GM12878 (cell line): Measurements from ENCODE around the gene TCERG1L. TPM values are rescaled to one million over a fixed set of nuclear protein-coding genes. Genes with fewer than 3 reads are reported as not detected.

Source experiments
- ATAC-seq: fragments of 200-7000 bp; cut with Tn5 transposase; 3 replicates; pipeline ENCODE4 v1.9.1; 2020; ENCODE audit warnings: mild to moderate bottlenecking, moderate library complexity
- BruUV-seq: library from RNA; stranded (reverse); fragments of 400-500 nt; replicated peaks from 2 replicates; lab custom pipeline; 2021; lab: Mats Ljungman, UMichigan
- CTCF ChIA-PET: fragments of 300-600 bp; sonication (Branson Sonifier 250); formaldehyde crosslinking; extraction: SDS; loops from one replicate; lab custom pipeline; 2021; ENCODE audit warnings: inconsistent platforms; lab: Yijun Ruan, JAX
- POLR2A ChIA-PET: fragments of 350-600 bp; formaldehyde crosslinking; extraction: SDS; loops from one replicate; lab custom pipeline; 2021; ENCODE audit warnings: inconsistent platforms; lab: Charles Lee
- RAD21 ChIA-PET: fragments of 300-600 bp; sonication (Branson Sonifier 250); formaldehyde crosslinking; loops from one replicate; lab custom pipeline; 2023; ENCODE audit warnings: antibody characterized with exemption; ENCODE audit not compliant: unreplicated experiment; lab: Charles Lee
- SMC1A ChIA-PET: fragments of 300-600 bp; sonication (Branson Sonifier 250); formaldehyde crosslinking; loops from one replicate; lab custom pipeline; 2023; ENCODE audit not compliant: unreplicated experiment, uncharacterized antibody; lab: Charles Lee
- DNase-seq: peaks from one replicate; pipeline ENCODE4 v3.0.0-alpha.2; 2011; ENCODE audit warnings: low read depth, low spot score
- FAIRE-seq: peaks from 3 replicates; lab custom pipeline; 2011; peaks lifted over from hg19 to GRCh38; lab: Jason Lieb, UNC
- H2AFZ ChIP-seq: 2 replicates; pipeline ENCODE4 v1.6.0; 2011; ENCODE audit warnings: low read depth, low read length, control low read depth; ENCODE audit not compliant: control insufficient read depth
- H3K27ac ChIP-seq: 2 replicates; pipeline ENCODE4 v1.5.1; 2011; ENCODE audit warnings: control low read depth; ENCODE audit not compliant: control insufficient read depth, insufficient read depth
- H3K27me3 ChIP-seq, 2 experiments: replicated peaks in 1 of 2; 2 replicates each; pipeline versions ENCODE4 v1.6.0 to v1.6.1; 2011; ENCODE audit warnings: low read length in 1 of 2; ENCODE audit not compliant: control insufficient read depth in 2 of 2, insufficient read depth in 2 of 2
- H3K36me3 ChIP-seq, 2 experiments: 2 replicates each; pipeline ENCODE4 v1.5.1; 2011; ENCODE audit warnings: low read length in 1 of 2; ENCODE audit not compliant: control insufficient read depth in 2 of 2, insufficient read depth in 2 of 2
- H3K4me1 ChIP-seq: 2 replicates; pipeline ENCODE4 v1.6.1; 2011; ENCODE audit warnings: mild to moderate bottlenecking, low read length, moderate library complexity, mixed read lengths; ENCODE audit not compliant: control insufficient read depth, insufficient read depth
- H3K4me2 ChIP-seq: 2 replicates; pipeline ENCODE4 v1.6.0; 2011; ENCODE audit warnings: control low read depth; ENCODE audit not compliant: control insufficient read depth, insufficient read depth
- H3K4me3 ChIP-seq: fragments of 200-600 bp; sonication (generic); 2 replicates; pipeline ENCODE4 v1.5.1; 2016
- H3K79me2 ChIP-seq: 2 replicates; pipeline ENCODE4 v1.6.0; 2011; ENCODE audit warnings: low read length; ENCODE audit not compliant: control insufficient read depth, insufficient read depth
- H3K9ac ChIP-seq: 2 replicates; pipeline ENCODE4 v1.8.0; 2011; ENCODE audit warnings: low read length, control low read depth, mixed read lengths; ENCODE audit not compliant: control insufficient read depth, insufficient read depth
- H3K9me3 ChIP-seq: replicated peaks from 3 replicates; pipeline ENCODE4 v1.5.1; 2011; ENCODE audit warnings: mild to moderate bottlenecking, low read length; ENCODE audit not compliant: control insufficient read depth, insufficient read depth
- H4K20me1 ChIP-seq: 2 replicates; pipeline ENCODE4 v1.6.0; 2011; ENCODE audit not compliant: control insufficient read depth, insufficient read depth
- BACH1 ChIP-seq: fragments of 450-650 bp; IDR thresholded peaks from 2 replicates; pipeline ENCODE4 v1.6.1; 2017; ENCODE audit warnings: mild to moderate bottlenecking, borderline replicate concordance
- BHLHE40 ChIP-seq, 2 experiments: fragments of 450-650 bp in 1 of 2; IDR thresholded peaks; 2 replicates each; pipeline ENCODE4 v1.6.1; 2011 to 2017; ENCODE audit warnings: low read depth in 2 of 2, borderline replicate concordance in 1 of 2, improper control_type of control experiment in 1 of 2, low read length in 1 of 2, mild to moderate bottlenecking in 1 of 2
- BMI1 ChIP-seq: fragments of 450-650 bp; IDR thresholded peaks from 2 replicates; pipeline ENCODE4 v1.6.1; 2016; ENCODE audit warnings: mild to moderate bottlenecking, moderate library complexity, borderline replicate concordance
- BRCA1 ChIP-seq: IDR thresholded peaks from 2 replicates; pipeline ENCODE4 v1.6.1; 2011; ENCODE audit warnings: low read depth, low read length, improper control_type of control experiment
- CREM ChIP-seq: IDR thresholded peaks from 2 replicates; pipeline ENCODE4 v1.6.1; 2014; ENCODE audit warnings: antibody characterized with exemption, low read depth
- HDAC6 ChIP-seq: fragments of 200-600 bp; sonication (generic); IDR thresholded peaks from one replicate; pipeline ENCODE4 v1.8.0; 2017; ENCODE audit warnings: antibody characterized with exemption; ENCODE audit not compliant: unreplicated experiment
- IRF4 ChIP-seq: IDR thresholded peaks from 2 replicates; pipeline ENCODE4 v1.6.1; 2011; ENCODE audit warnings: low read depth, low read length
- JUND ChIP-seq: IDR thresholded peaks from 2 replicates; pipeline ENCODE4 v1.6.1; 2012; ENCODE audit warnings: low read depth, mild to moderate bottlenecking, low read length, improper control_type of control experiment, moderate library complexity
- KLF5 ChIP-seq: fragments of 450-650 bp; IDR thresholded peaks from 2 replicates; pipeline ENCODE4 v1.6.1; 2014; ENCODE audit warnings: mild to moderate bottlenecking; ENCODE audit not compliant: partially characterized antibody
- MEF2B ChIP-seq: fragments of 450-650 bp; IDR thresholded peaks from 2 replicates; pipeline ENCODE4 v1.6.1; 2018; ENCODE audit warnings: mild to moderate bottlenecking, moderate library complexity; ENCODE audit not compliant: partially characterized antibody, poor library complexity, severe bottlenecking
- POU2F2 ChIP-seq: IDR thresholded peaks from 3 replicates; pipeline ENCODE4 v1.6.1; 2011; ENCODE audit warnings: low read depth, mild to moderate bottlenecking, low read length, borderline replicate concordance
- RAD21 ChIP-seq: IDR thresholded peaks from 2 replicates; pipeline ENCODE4 v1.6.1; 2011; ENCODE audit warnings: mild to moderate bottlenecking, low read depth, low read length, moderate library complexity; ENCODE audit not compliant: insufficient read depth
- RBBP5 ChIP-seq: fragments of 200-600 bp; sonication (generic); conservative IDR thresholded peaks from 2 replicates; pipeline ENCODE4 v1.6.1; 2016
- SUPT20H ChIP-seq: IDR thresholded peaks from 2 replicates; pipeline ENCODE4 v1.6.1; 2011; ENCODE audit warnings: low read depth, mild to moderate bottlenecking, low read length, moderate library complexity, borderline replicate concordance; ENCODE audit not compliant: control insufficient read depth
- TAF1 ChIP-seq: IDR thresholded peaks from 2 replicates; pipeline ENCODE4 v1.6.1; 2011; ENCODE audit warnings: mild to moderate bottlenecking, low read depth, low read length, borderline replicate concordance
- WRNIP1 ChIP-seq: IDR thresholded peaks from 2 replicates; pipeline ENCODE4 v1.6.1; 2011; ENCODE audit warnings: low read depth, low read length, improper control_type of control experiment, borderline replicate concordance
- WGBS: methylation state at CpG from one replicate; pipeline ENCODE4 v1.1.6; 2016; ENCODE audit warnings: low lambda C conversion rate; ENCODE audit not compliant: insufficient replicate concordance, insufficient coverage; ENCODE audit errors: missing lambda C conversion rate; 5-methylcytosine and 5-hydroxymethylcytosine counted together
- in situ Hi-C: fragments of 300-500 bp; cut with MboI; formaldehyde crosslinking; loops from 9 replicates; pipeline ENCODE4 v1.14.3; 2018; ENCODE audit warnings: mixed read lengths
- intact Hi-C: fragments of 100-400 bp; cut with micrococcal nuclease; formaldehyde crosslinking; loops from one replicate; pipeline ENCODE4 v1.14.2; 2022; ENCODE audit not compliant: unreplicated experiment
- polyA plus RNA-seq, 11 experiments: library from polyadenylated mRNA; depleted of rRNA in 4 of 11; unstranded in 6 of 11; stranded (reverse) in 5 of 11; fragments of >200 nt; fragmentation: Nextera tagmentation in 4 of 11; fragmentation: Illumina TruSeq in 1 of 11; extraction: Ambion mirVana in 4 of 11; extraction: Trizol in 1 of 11; gene quantifications; 1 replicate in 1 of 11; 2 replicates in 10 of 11; pipeline versions ENCODE4 v1.2.1 to v1.2.3, GENCODE V29; 2011 to 2016; ENCODE audit warnings: inconsistent platforms in 2 of 11, missing spikeins in 2 of 11, low read depth in 1 of 11
- total RNA-seq, 4 experiments: library from RNA; depleted of rRNA in 3 of 4; stranded (reverse); fragments of >200 nt in 3 of 4; fragmentation: Illumina TruSeq in 1 of 4; extraction: Trizol in 1 of 4; gene quantifications; 2 replicates each; pipeline versions ENCODE4 v1.2.1 to v1.2.3, GENCODE V29; 2013 to 2021
- TF ChIP-seq, protein P1 (sequence below): fragments of 450-650 bp; formaldehyde crosslinking; IDR thresholded peaks from 2 replicates; pipeline ENCODE4 v1.4.0; 2020; ENCODE audit warnings: mild to moderate bottlenecking, moderate library complexity
- TF ChIP-seq, protein P2 (sequence below): fragments of 450-650 bp; IDR thresholded peaks from 2 replicates; pipeline ENCODE4 v1.6.1; 2017; ENCODE audit warnings: mild to moderate bottlenecking, low read depth, inconsistent platforms; ENCODE audit not compliant: poor library complexity, severe bottlenecking

TCERG1L gene
- total and polyA plus RNA-seq, 10 of the 15 experiments (the other 5 are each of a cell fraction or from before 2014, with no cell fraction given): not detected

DNA sequence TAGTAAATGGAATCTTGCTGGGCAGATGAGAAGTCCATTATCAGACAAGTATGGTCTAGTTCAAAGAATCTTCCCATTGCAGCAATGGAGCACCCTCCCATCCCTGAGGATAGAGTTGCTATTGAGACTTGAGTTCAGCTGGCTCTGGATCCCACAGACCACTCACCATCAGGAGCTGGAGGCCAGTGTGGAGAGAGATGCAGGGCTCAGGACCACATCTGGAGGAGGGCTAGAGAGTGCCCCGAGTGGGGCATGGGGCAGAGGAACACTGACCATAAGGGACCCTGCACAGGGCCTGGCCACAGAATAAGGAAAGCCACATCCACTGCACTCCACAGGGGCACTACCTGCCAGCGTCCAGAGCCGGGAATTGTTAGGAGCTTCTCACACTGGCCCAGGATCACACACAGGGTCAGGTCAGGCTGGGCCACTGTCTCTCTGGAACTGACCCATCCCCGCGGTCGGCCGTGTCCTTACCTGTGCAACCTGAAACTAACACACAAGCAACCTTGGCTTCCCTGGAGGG is 41.3 kb upstream of the TCERG1L start:
- CTCF ChIA-PET: no interaction called here
- TF ChIP-seq CREM (no peak), WRNIP1 (no peak), JUND (no peak), POU2F2 (no peak), KLF5 (no peak), BRCA1 (no peak), TAF1 (no peak), BACH1 (no peak), HDAC6 (no peak), MEF2B (no peak), BHLHE40 (IDR thresholded peaks at IDR 0.05; ENCODE audit: borderline replicate concordance in 1 of 2, low read depth in 2 of 2, low read length in 1 of 2) (no peak), IRF4 (no peak), SUPT20H (no peak), RBBP5 (no peak), BMI1 (no peak), RAD21 (no peak)
- TF ChIP-seq, protein P1, sequence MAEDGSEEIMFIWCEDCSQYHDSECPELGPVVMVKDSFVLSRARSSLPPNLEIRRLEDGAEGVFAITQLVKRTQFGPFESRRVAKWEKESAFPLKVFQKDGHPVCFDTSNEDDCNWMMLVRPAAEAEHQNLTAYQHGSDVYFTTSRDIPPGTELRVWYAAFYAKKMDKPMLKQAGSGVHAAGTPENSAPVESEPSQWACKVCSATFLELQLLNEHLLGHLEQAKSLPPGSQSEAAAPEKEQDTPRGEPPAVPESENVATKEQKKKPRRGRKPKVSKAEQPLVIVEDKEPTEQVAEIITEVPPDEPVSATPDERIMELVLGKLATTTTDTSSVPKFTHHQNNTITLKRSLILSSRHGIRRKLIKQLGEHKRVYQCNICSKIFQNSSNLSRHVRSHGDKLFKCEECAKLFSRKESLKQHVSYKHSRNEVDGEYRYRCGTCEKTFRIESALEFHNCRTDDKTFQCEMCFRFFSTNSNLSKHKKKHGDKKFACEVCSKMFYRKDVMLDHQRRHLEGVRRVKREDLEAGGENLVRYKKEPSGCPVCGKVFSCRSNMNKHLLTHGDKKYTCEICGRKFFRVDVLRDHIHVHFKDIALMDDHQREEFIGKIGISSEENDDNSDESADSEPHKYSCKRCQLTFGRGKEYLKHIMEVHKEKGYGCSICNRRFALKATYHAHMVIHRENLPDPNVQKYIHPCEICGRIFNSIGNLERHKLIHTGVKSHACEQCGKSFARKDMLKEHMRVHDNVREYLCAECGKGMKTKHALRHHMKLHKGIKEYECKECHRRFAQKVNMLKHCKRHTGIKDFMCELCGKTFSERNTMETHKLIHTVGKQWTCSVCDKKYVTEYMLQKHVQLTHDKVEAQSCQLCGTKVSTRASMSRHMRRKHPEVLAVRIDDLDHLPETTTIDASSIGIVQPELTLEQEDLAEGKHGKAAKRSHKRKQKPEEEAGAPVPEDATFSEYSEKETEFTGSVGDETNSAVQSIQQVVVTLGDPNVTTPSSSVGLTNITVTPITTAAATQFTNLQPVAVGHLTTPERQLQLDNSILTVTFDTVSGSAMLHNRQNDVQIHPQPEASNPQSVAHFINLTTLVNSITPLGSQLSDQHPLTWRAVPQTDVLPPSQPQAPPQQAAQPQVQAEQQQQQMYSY (CRISPR knock-in tag): no peak
- TF ChIP-seq, protein P2, sequence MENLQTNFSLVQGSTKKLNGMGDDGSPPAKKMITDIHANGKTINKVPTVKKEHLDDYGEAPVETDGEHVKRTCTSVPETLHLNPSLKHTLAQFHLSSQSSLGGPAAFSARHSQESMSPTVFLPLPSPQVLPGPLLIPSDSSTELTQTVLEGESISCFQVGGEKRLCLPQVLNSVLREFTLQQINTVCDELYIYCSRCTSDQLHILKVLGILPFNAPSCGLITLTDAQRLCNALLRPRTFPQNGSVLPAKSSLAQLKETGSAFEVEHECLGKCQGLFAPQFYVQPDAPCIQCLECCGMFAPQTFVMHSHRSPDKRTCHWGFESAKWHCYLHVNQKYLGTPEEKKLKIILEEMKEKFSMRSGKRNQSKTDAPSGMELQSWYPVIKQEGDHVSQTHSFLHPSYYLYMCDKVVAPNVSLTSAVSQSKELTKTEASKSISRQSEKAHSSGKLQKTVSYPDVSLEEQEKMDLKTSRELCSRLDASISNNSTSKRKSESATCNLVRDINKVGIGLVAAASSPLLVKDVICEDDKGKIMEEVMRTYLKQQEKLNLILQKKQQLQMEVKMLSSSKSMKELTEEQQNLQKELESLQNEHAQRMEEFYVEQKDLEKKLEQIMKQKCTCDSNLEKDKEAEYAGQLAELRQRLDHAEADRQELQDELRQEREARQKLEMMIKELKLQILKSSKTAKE: no peak

More for the DNA sequence above, 41.3 kb upstream of the TCERG1L start:
- 38% methylated on average over 7 of the region's 7 CpGs for WGBS
- Histone ChIP-seq H4K20me1 (no peaks in the 10 kb centered on the region), H3K9ac (no peak overlapping the region), H3K4me3 (no peak overlapping the region), H3K27me3 (no peaks in the 10 kb centered on the region), H3K4me2 (no peak overlapping the region), H3K36me3 (no peaks in the 10 kb centered on the region), H2AFZ (no peak overlapping the region), H3K79me2 (no peaks in the 10 kb centered on the region), H3K4me1 (no peaks in the 10 kb centered on the region), H3K27ac (no peak overlapping the region), H3K9me3 (no peaks in the 10 kb centered on the region)
- in situ Hi-C loops (no loop called here), intact Hi-C loops (no loop called here)
- POLR2A ChIA-PET: no interaction called here
- FAIRE-seq (no peak), ATAC-seq (no peak), DNase-seq (no peak)
- SMC1A ChIA-PET: no interaction called here
- RAD21 ChIA-PET: no interaction called here
- BruUV-seq: no TSS peak
